HCT116 (cell line): ENCODE data around the gene RAC2. TPM values are rescaled to one million over a fixed set of nuclear protein-coding genes. Genes with fewer than 3 reads are reported as not detected.
A peak's percentile ranks its signal among the peaks of the same experiment; 100 is the strongest.

ENCODE experiments used
- ATAC-seq: fragments of 200-7000 bp; cut with Tn5 transposase; 2 replicates; pipeline ENCODE4 v1.9.1; 2020; ENCODE audit warnings: mild to moderate bottlenecking, moderate library complexity
- BruUV-seq: library from RNA; stranded (reverse); fragments of 400-500 nt; replicated peaks from 2 replicates; lab custom pipeline; 2021; lab: Mats Ljungman, UMichigan
- CTCF ChIA-PET: fragments of 300-600 bp; sonication (Branson Sonifier 250); formaldehyde crosslinking; loops from one replicate; lab custom pipeline; 2021; ENCODE audit warnings: antibody characterized with exemption; lab: Charles Lee
- POLR2A ChIA-PET: fragments of 300-600, 350-600 bp; sonication (Branson Sonifier 250); formaldehyde crosslinking; loops from one replicate; lab custom pipeline; 2021; ENCODE audit warnings: antibody characterized with exemption; lab: Charles Lee
- RAD21 ChIA-PET, 2 experiments: fragments of 300-600 bp; sonication (Branson Sonifier 250); formaldehyde crosslinking; loops; one replicate each; lab custom pipeline; 2023; ENCODE audit warnings: low total read pairs in 2 of 2; ENCODE audit not compliant: uncharacterized antibody in 2 of 2, unreplicated experiment in 2 of 2, low non-redundant PET in 1 of 2; lab: Charles Lee
- DNase-seq: peaks from one replicate; pipeline ENCODE4 v3.0.0-alpha.2; 2010; ENCODE audit warnings: low read depth, low spot score
- H2AFZ ChIP-seq: fragments of 200-600 bp; shearing (Covaris generic), sonication (generic); 2 replicates; pipeline ENCODE4 v1.6.1; 2017; ENCODE audit warnings: low read depth, mixed run types, mixed read lengths, antibody characterized with exemption, low read length; ENCODE audit not compliant: poor library complexity, severe bottlenecking
- H3K27ac ChIP-seq: 2 replicates; pipeline ENCODE4 v1.5.1; 2012; ENCODE audit warnings: low read depth, low read length
- H3K27me3 ChIP-seq: fragments of 200-600 bp; sonication (generic); 2 replicates; pipeline ENCODE4 v1.6.1; 2016; ENCODE audit warnings: mixed run types, low read length, mixed read lengths; ENCODE audit not compliant: insufficient read depth
- H3K36me3 ChIP-seq, 2 experiments: fragments of 200-500 bp in 1 of 2; fragments of 200-600 bp in 1 of 2; sonication (Bioruptor generic) in 1 of 2; sonication (generic) in 1 of 2; 2 replicates each; pipeline versions ENCODE4 v1.5.1 to v1.6.1; 2014 to 2016; ENCODE audit warnings: low read length in 2 of 2, inconsistent platforms in 1 of 2, mixed read lengths in 1 of 2, mixed run types in 1 of 2; ENCODE audit not compliant: insufficient read depth in 2 of 2, control insufficient read depth in 1 of 2
- H3K4me1 ChIP-seq, 2 experiments: fragments of 200-600 bp in 1 of 2; sonication (generic) in 1 of 2; 2 replicates each; pipeline versions ENCODE4 v1.5.1 to v1.6.1; 2012 to 2017; ENCODE audit warnings: low read length in 2 of 2, inconsistent platforms in 1 of 2, mild to moderate bottlenecking in 1 of 2, mixed read lengths in 1 of 2, mixed run types in 1 of 2, moderate library complexity in 1 of 2; ENCODE audit not compliant: insufficient read depth in 2 of 2, control insufficient read depth in 1 of 2
- H3K4me2 ChIP-seq: fragments of 200-600 bp; sonication (generic); 2 replicates; pipeline ENCODE4 v1.6.1; 2017; ENCODE audit warnings: mixed run types, low read length, mixed read lengths
- H3K4me3 ChIP-seq, 2 experiments: fragments of 200-600 bp in 1 of 2; sonication (generic) in 1 of 2; replicated peaks in 1 of 2; 2 replicates each; pipeline ENCODE4 v1.5.1; 2011 to 2016; ENCODE audit warnings: low read length in 2 of 2, control low read depth in 1 of 2, low read depth in 1 of 2, mild to moderate bottlenecking in 1 of 2, mixed read lengths in 1 of 2, mixed run types in 1 of 2
- H3K79me2 ChIP-seq: fragments of 200-600 bp; sonication (generic); 2 replicates; pipeline ENCODE4 v1.6.1; 2017; ENCODE audit warnings: mild to moderate bottlenecking, mixed run types, low read length, moderate library complexity, mixed read lengths; ENCODE audit not compliant: insufficient read depth
- H3K9ac ChIP-seq: fragments of 200-600 bp; sonication (generic); 2 replicates; pipeline ENCODE4 v1.6.1; 2016; ENCODE audit warnings: low read length, mixed read lengths
- H3K9me2 ChIP-seq: fragments of 200-600 bp; sonication (generic), shearing (Covaris generic); 2 replicates; pipeline ENCODE4 v1.6.1; 2017; ENCODE audit warnings: mixed run types, mild to moderate bottlenecking, moderate library complexity; ENCODE audit not compliant: insufficient read depth
- H3K9me3 ChIP-seq, 2 experiments: fragments of 200-500 bp in 1 of 2; fragments of 200-600 bp in 1 of 2; sonication (Bioruptor generic) in 1 of 2; sonication (generic) in 1 of 2; 2 replicates each; pipeline ENCODE4 v1.6.1; 2014 to 2017; ENCODE audit warnings: low read length in 2 of 2, mixed read lengths in 2 of 2, inconsistent platforms in 1 of 2, low read depth in 1 of 2, mild to moderate bottlenecking in 1 of 2, mixed run types in 1 of 2, moderate library complexity in 1 of 2; ENCODE audit not compliant: control insufficient read depth in 1 of 2, insufficient read depth in 1 of 2
- H4K20me1 ChIP-seq: fragments of 200-600 bp; sonication (generic), shearing (Covaris generic); 2 replicates; pipeline ENCODE4 v1.6.1; 2017; ENCODE audit warnings: mixed run types, mild to moderate bottlenecking, moderate library complexity; ENCODE audit not compliant: insufficient read depth
- ATF3 ChIP-seq: IDR thresholded peaks from 2 replicates; pipeline ENCODE4 v1.6.1; 2012
- CEBPB ChIP-seq: IDR thresholded peaks from 2 replicates; pipeline ENCODE4 v1.6.1; 2012; ENCODE audit warnings: low read depth
- EGR1 ChIP-seq: IDR thresholded peaks from 2 replicates; pipeline ENCODE4 v1.6.1; 2012; ENCODE audit warnings: low read depth
- ELF1 ChIP-seq: IDR thresholded peaks from 2 replicates; pipeline ENCODE4 v1.6.1; 2012; ENCODE audit warnings: low read depth, borderline replicate concordance
- FOSL1 ChIP-seq: IDR thresholded peaks from 2 replicates; pipeline ENCODE4 v1.6.1; 2012; ENCODE audit warnings: low read depth
- JUND ChIP-seq: IDR thresholded peaks from 2 replicates; pipeline ENCODE4 v1.6.1; 2012
- MAX ChIP-seq: IDR thresholded peaks from 2 replicates; pipeline ENCODE4 v1.6.1; 2012
- SIN3A ChIP-seq: IDR thresholded peaks from 2 replicates; pipeline ENCODE4 v1.6.1; 2012; ENCODE audit warnings: low read depth
- YY1 ChIP-seq: IDR thresholded peaks from 2 replicates; pipeline ENCODE4 v1.6.1; 2011; ENCODE audit warnings: low read length, low read depth, moderate library complexity, mild to moderate bottlenecking; ENCODE audit not compliant: insufficient replicate concordance; ENCODE audit errors: extremely low read depth
- ZFX ChIP-seq: fragments of 450-650 bp; IDR thresholded peaks from 2 replicates; pipeline ENCODE4 v1.6.1; 2017
- intact Hi-C: fragments of 100-400 bp; cut with micrococcal nuclease; formaldehyde crosslinking; loops from 2 replicates; pipeline ENCODE4 v1.10.0; 2022
- total RNA-seq: library from RNA; stranded (reverse); gene quantifications from one replicate; pipeline ENCODE4 v1.2.1, GENCODE V29; 2021; ENCODE audit not compliant: unreplicated experiment
- TF ChIP-seq, protein P1 (sequence below), 3 experiments: fragments of 200-600 bp in 1 of 3; sonication (generic) in 1 of 3; IDR thresholded peaks in 2 of 3; conservative IDR thresholded peaks in 1 of 3; 2 replicates each; pipeline ENCODE4 v1.5.1; 2012 to 2017; ENCODE audit warnings: low read depth in 2 of 3, low read length in 2 of 3, antibody characterized with exemption in 1 of 3, borderline replicate concordance in 1 of 3, control low read depth in 1 of 3, mild to moderate bottlenecking in 1 of 3, mixed read lengths in 1 of 3, mixed run types in 1 of 3, moderate library complexity in 1 of 3; ENCODE audit not compliant: insufficient read depth in 1 of 3

The RAC2 gene
- total RNA-seq, 1 experiment from 2014 or later = 62.0 TPM

DNA sequence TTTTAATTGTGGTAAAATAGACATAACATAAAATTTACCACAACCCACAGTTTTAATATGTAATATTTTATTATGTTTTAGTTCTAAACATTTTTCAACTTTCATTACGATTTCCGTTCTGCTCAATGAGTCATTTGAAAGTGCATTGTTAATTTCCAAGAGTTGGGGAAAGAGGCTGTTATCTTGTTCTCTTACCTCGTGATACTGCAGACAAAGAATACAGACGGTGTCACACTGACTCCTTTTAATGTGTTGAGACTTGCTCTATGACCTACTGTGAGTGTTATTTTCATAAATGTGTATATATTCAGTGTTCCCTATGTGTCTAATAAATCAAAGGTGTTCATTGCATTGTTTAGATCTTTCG, 10.8 kb upstream of the RAC2 start (continued):
- no peak for TF ChIP-seq ZFX
- no peak for TF ChIP-seq MAX
- no peak for TF ChIP-seq ATF3
- no peak for TF ChIP-seq JUND
- no peak for TF ChIP-seq CEBPB

- H3K9ac ChIP-seq = no peak overlapping the region
- ChIA-PET RAD21 (no interaction called here), CTCF (no interaction called here), POLR2A (interaction anchor here (0.9 kb wide), 1 partner anchor 12 kb away, joined by 5 read pairs; no protein-coding TSS in a partner anchor)
- ATAC-seq (peak; percentile 72), DNase-seq (no peak)
- peaks cover 39 to 42% of the 10 kb centered on the region in 2 experiments for H3K4me1 ChIP-seq
- no peaks in the 10 kb centered on the region for H3K9me2 ChIP-seq
- no TSS peak for BruUV-seq
- intact Hi-C loops = no loop called here
- no peaks in the 10 kb centered on the region for H3K9me3 ChIP-seq
- no peak for TF ChIP-seq ZFX
- TF ChIP-seq JUND = peak; percentile 47
- TF ChIP-seq FOSL1 = 0 out of 2 replicates have a peak, but pooled peaks have one; percentile 37
- no peak for TF ChIP-seq SIN3A
- H3K4me2 ChIP-seq = peak overlapping the region; percentile 64
- H3K4me3 ChIP-seq = peak overlapping the region in 1 of 2 experiments; percentile 13; a peak in 1 of 4 replicates
- H3K36me3 ChIP-seq = no peaks in the 10 kb centered on the region
- H3K27me3 ChIP-seq = no peaks in the 10 kb centered on the region
- H4K20me1 ChIP-seq = no peaks in the 10 kb centered on the region
- H2AFZ ChIP-seq = peak overlapping the region; percentile 50
- H3K79me2 ChIP-seq = no peaks in the 10 kb centered on the region
- H3K27ac ChIP-seq = peak overlapping the region; percentile 55; the same call in 1 of the 2 replicates
Observed at GRCh38 chr22:37254209-37254866, 10.3 kb upstream of the RAC2 start.

DNA sequence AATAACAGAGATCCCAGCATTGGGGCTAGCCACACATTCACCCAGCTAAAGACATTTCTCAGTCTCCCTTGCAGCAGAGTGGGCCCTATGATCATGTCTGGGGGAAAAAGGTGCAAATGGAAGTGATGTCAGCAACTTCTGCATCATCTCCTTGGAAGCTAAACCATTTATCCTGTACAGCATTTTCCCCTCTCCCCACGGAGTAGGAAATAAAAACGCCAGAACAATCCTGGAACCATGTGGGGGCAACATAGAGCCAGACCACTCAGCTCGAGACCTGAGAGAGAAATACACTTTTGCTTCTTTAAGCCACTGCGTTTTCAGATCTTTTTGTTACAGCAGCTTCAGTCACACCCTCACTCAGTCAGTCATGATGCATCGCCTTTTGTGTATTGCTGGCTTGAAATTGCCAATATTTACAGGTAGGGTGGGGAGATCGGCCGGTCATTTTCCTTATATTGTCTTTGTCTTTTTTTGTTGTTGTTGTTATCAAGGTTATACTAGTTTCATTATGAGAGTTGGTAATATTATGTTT, 9.1 kb upstream of the RAC2 start:
- no peak overlapping the region for H3K9ac ChIP-seq
- peak overlapping the region; percentile 64; the same call in 1 of the 2 replicates for H3K4me2 ChIP-seq
- DNase-seq (no peak), ATAC-seq (peak; percentile 41; the same call in 1 of the 2 replicates)
- no peaks in the 10 kb centered on the region for H3K9me2 ChIP-seq
- no peaks in the 10 kb centered on the region for H3K36me3 ChIP-seq
- H3K79me2 ChIP-seq = no peaks in the 10 kb centered on the region
- no peaks in the 10 kb centered on the region for H3K9me3 ChIP-seq
- BruUV-seq = no TSS peak
- no peak for TF ChIP-seq ELF1
- TF ChIP-seq, protein P1, sequence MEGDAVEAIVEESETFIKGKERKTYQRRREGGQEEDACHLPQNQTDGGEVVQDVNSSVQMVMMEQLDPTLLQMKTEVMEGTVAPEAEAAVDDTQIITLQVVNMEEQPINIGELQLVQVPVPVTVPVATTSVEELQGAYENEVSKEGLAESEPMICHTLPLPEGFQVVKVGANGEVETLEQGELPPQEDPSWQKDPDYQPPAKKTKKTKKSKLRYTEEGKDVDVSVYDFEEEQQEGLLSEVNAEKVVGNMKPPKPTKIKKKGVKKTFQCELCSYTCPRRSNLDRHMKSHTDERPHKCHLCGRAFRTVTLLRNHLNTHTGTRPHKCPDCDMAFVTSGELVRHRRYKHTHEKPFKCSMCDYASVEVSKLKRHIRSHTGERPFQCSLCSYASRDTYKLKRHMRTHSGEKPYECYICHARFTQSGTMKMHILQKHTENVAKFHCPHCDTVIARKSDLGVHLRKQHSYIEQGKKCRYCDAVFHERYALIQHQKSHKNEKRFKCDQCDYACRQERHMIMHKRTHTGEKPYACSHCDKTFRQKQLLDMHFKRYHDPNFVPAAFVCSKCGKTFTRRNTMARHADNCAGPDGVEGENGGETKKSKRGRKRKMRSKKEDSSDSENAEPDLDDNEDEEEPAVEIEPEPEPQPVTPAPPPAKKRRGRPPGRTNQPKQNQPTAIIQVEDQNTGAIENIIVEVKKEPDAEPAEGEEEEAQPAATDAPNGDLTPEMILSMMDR (IDR thresholded peaks at IDR 0.05 in 2 of 3, conservative IDR thresholded peaks at IDR 0.05 in 1 of 3; ENCODE audit: borderline replicate concordance in 1 of 3, insufficient read depth in 1 of 3, low read depth in 2 of 3, low read length in 2 of 3) = peak in 1 of 3 experiments; percentile 13; a peak in 1 of 6 replicates
- TF ChIP-seq YY1 = no peak
- no peak for TF ChIP-seq EGR1
- H3K4me3 ChIP-seq = no peak overlapping the region
- no peak overlapping the region for H2AFZ ChIP-seq
- intact Hi-C loops = no loop called here
- RAD21 ChIA-PET = no interaction called here
- no peaks in the 10 kb centered on the region for H4K20me1 ChIP-seq
- peaks cover 27 to 31% of the 10 kb centered on the region in 2 experiments for H3K4me1 ChIP-seq
- no peak overlapping the region for H3K27ac ChIP-seq
- CTCF ChIA-PET = no interaction called here
- H3K27me3 ChIP-seq = no peaks in the 10 kb centered on the region
- POLR2A ChIA-PET = no interaction called here
